SK-N-SH treated with all-trans-retinoic acid at 6 μM for 48 hours (cell line): Measurements from ENCODE around the gene GRM7.

Experiments used
- ATAC-seq: fragments of 200-7000 bp; cut with Tn5 transposase; 3 replicates; pipeline ENCODE4 v1.9.1; 2020; ENCODE audit warnings: mild to moderate bottlenecking, moderate library complexity
- ARNTL ChIP-seq: fragments of 450-650 bp; formaldehyde crosslinking; IDR thresholded peaks from 2 replicates; pipeline ENCODE4 v1.5.0; 2020; ENCODE audit warnings: low read depth, mild to moderate bottlenecking, moderate library complexity, borderline replicate concordance
- BACH2 ChIP-seq: fragments of 250-450 bp; sonication (Bioruptor Pico); IDR thresholded peaks from 2 replicates; pipeline ENCODE4 v1.9.0; 2021; ENCODE audit warnings: mild to moderate bottlenecking, borderline replicate concordance
- CREB5 ChIP-seq: fragments of 250-450 bp; sonication (Bioruptor Pico); IDR thresholded peaks from 2 replicates; pipeline ENCODE4 v1.5.1; 2020; ENCODE audit warnings: low read depth, mild to moderate bottlenecking, moderate library complexity
- CSDC2 ChIP-seq: fragments of 250-450 bp; sonication (Bioruptor Pico); IDR thresholded peaks from 2 replicates; pipeline ENCODE4 v1.5.0; 2020; ENCODE audit warnings: mild to moderate bottlenecking, moderate library complexity
- CSRNP3 ChIP-seq: fragments of 250-450 bp; sonication (Bioruptor Pico); IDR thresholded peaks from 2 replicates; pipeline ENCODE4 v1.5.1; 2021; ENCODE audit warnings: mild to moderate bottlenecking, moderate library complexity
- GLIS3 ChIP-seq: fragments of 250-450 bp; sonication (Bioruptor Pico); IDR thresholded peaks from 2 replicates; pipeline ENCODE4 v1.5.0; 2020; ENCODE audit warnings: mild to moderate bottlenecking, moderate library complexity
- ISL1 ChIP-seq: fragments of 250-450 bp; sonication (Bioruptor Pico); IDR thresholded peaks from 2 replicates; pipeline ENCODE4 v2.1.2; 2022; ENCODE audit warnings: mild to moderate bottlenecking, moderate library complexity
- OSR1 ChIP-seq: fragments of 250-450 bp; sonication (Bioruptor Pico); IDR thresholded peaks from 2 replicates; pipeline ENCODE4 v1.8.0; 2022; ENCODE audit warnings: moderate library complexity, mild to moderate bottlenecking, inconsistent platforms
- PATZ1 ChIP-seq: fragments of 250-450 bp; sonication (Bioruptor Pico); IDR thresholded peaks from 2 replicates; pipeline ENCODE4 v1.8.0; 2020; ENCODE audit warnings: mild to moderate bottlenecking, moderate library complexity, borderline replicate concordance
- POU6F1 ChIP-seq: fragments of 250-450 bp; sonication (Bioruptor Pico); IDR thresholded peaks from 2 replicates; pipeline ENCODE4 v1.8.0; 2021; ENCODE audit warnings: low read depth, mild to moderate bottlenecking, moderate library complexity, borderline replicate concordance
- PPARA ChIP-seq: fragments of 250-450 bp; sonication (Bioruptor Pico); IDR thresholded peaks from 2 replicates; pipeline ENCODE4 v1.5.0; 2020; ENCODE audit warnings: mild to moderate bottlenecking, borderline replicate concordance
- RARB ChIP-seq: fragments of 250-450 bp; sonication (Bioruptor Pico); IDR thresholded peaks from 2 replicates; pipeline ENCODE4 v1.8.0; 2021; ENCODE audit warnings: mild to moderate bottlenecking, moderate library complexity
- TCF4 ChIP-seq: fragments of 250-450 bp; sonication (Bioruptor Pico); IDR thresholded peaks from 2 replicates; pipeline ENCODE4 v1.8.0; 2021; ENCODE audit warnings: mild to moderate bottlenecking, moderate library complexity, borderline replicate concordance
- TOX ChIP-seq: fragments of 250-450 bp; sonication (Bioruptor Pico); IDR thresholded peaks from 2 replicates; pipeline ENCODE4 v1.8.0; 2021; ENCODE audit warnings: mild to moderate bottlenecking, moderate library complexity, borderline replicate concordance
- TSHZ2 ChIP-seq: fragments of 250-450 bp; sonication (Bioruptor Pico); IDR thresholded peaks from 2 replicates; pipeline ENCODE4 v1.5.0; 2020; ENCODE audit warnings: mild to moderate bottlenecking, moderate library complexity
- ZFP3 ChIP-seq: fragments of 250-450 bp; sonication (Bioruptor Pico); IDR thresholded peaks from 2 replicates; pipeline ENCODE4 v1.5.0; 2020; ENCODE audit warnings: mild to moderate bottlenecking, moderate library complexity
- ZFP30 ChIP-seq: fragments of 450-650 bp; formaldehyde crosslinking; IDR thresholded peaks from 2 replicates; pipeline ENCODE4 v1.5.0; 2022; ENCODE audit warnings: mild to moderate bottlenecking, moderate library complexity
- ZNF565 ChIP-seq: fragments of 450-650 bp; formaldehyde crosslinking; conservative IDR thresholded peaks from 2 replicates; pipeline ENCODE4 v1.5.0; 2020; ENCODE audit warnings: low read depth, mild to moderate bottlenecking, moderate library complexity
- ZNF70 ChIP-seq: fragments of 450-650 bp; formaldehyde crosslinking; IDR thresholded peaks from 2 replicates; pipeline ENCODE4 v1.5.0; 2020; ENCODE audit warnings: mild to moderate bottlenecking, moderate library complexity
- ZNF8 ChIP-seq: fragments of 450-650 bp; formaldehyde crosslinking; IDR thresholded peaks from 2 replicates; pipeline ENCODE4 v1.5.0; 2020; ENCODE audit warnings: mild to moderate bottlenecking, moderate library complexity

GRM7 gene

GRCh38 chr3:7518456-7518855, 657.5 kb downstream of the GRM7 start (continued):
- no peak for TF ChIP-seq CREB5 (CRISPR knock-in tag)
- no peak for TF ChIP-seq ZFP30 (CRISPR knock-in tag)
- no peak for TF ChIP-seq ZNF8 (CRISPR knock-in tag)
- no peak for TF ChIP-seq CSDC2 (CRISPR knock-in tag)

- 0 out of 2 replicates have a peak, but pooled peaks have one; percentile 28 for TF ChIP-seq ZFP3 (CRISPR knock-in tag)
- no peak for TF ChIP-seq ARNTL (CRISPR knock-in tag)
- TF ChIP-seq ZNF70 (CRISPR knock-in tag), result no peak
- 0 out of 2 replicates have a peak, but pooled peaks have one; percentile 17 for TF ChIP-seq CSDC2 (CRISPR knock-in tag)
- TF ChIP-seq PATZ1 (CRISPR knock-in tag), result no peak
- no peak for TF ChIP-seq CSRNP3 (CRISPR knock-in tag)
- peak; percentile 71 for TF ChIP-seq ISL1 (CRISPR knock-in tag)
- no peak for TF ChIP-seq POU6F1
- TF ChIP-seq CREB5 (CRISPR knock-in tag), result no peak
- no peak for TF ChIP-seq ZNF565
- ATAC-seq, result no peak
These were observed 659.1 kb downstream of the GRM7 start for GRCh38 chr3:7520059-7520458.

GRCh38 chr3:7520593-7520992, 659.7 kb downstream of the GRM7 start:
- TF ChIP-seq RARB (CRISPR knock-in tag), result no peak
- no peak for TF ChIP-seq BACH2
- no peak for ATAC-seq

- ATAC-seq, result no peak
- no peak for TF ChIP-seq BACH2
- TF ChIP-seq ZNF8 (CRISPR knock-in tag), result no peak
- no peak for TF ChIP-seq POU6F1
- no peak for TF ChIP-seq ZFP30 (CRISPR knock-in tag)
- TF ChIP-seq RARB (CRISPR knock-in tag), result no peak
- TF ChIP-seq CREB5 (CRISPR knock-in tag), result no peak
- no peak for TF ChIP-seq CSDC2 (CRISPR knock-in tag)
- no peak for TF ChIP-seq ISL1 (CRISPR knock-in tag)
- TF ChIP-seq TOX (CRISPR knock-in tag), result no peak
- TF ChIP-seq CSRNP3 (CRISPR knock-in tag), result no peak
- TF ChIP-seq TCF4 (CRISPR knock-in tag), result no peak
- no peak for TF ChIP-seq ARNTL (CRISPR knock-in tag)
- TF ChIP-seq TSHZ2 (CRISPR knock-in tag), result no peak
- no peak for TF ChIP-seq PPARA (CRISPR knock-in tag)
- TF ChIP-seq ZNF70 (CRISPR knock-in tag), result no peak
- no peak for TF ChIP-seq GLIS3
- TF ChIP-seq OSR1 (CRISPR knock-in tag), result no peak
These were observed 675.6 kb downstream of the GRM7 start for GRCh38 chr3:7536510-7536909.
